Measurements from ENCODE around the gene DTX3. TPM values are rescaled to one million over a fixed set of nuclear protein-coding genes. Genes with fewer than 3 reads are reported as not detected.
"Not testable (repeated sequence)": the region's sequence is repeated elsewhere in the genome, so short reads cannot be mapped to it uniquely, and the experiment has no call there.

DTX3 gene
- total RNA-seq, 1 donor, result 22.9 TPM

DNA sequence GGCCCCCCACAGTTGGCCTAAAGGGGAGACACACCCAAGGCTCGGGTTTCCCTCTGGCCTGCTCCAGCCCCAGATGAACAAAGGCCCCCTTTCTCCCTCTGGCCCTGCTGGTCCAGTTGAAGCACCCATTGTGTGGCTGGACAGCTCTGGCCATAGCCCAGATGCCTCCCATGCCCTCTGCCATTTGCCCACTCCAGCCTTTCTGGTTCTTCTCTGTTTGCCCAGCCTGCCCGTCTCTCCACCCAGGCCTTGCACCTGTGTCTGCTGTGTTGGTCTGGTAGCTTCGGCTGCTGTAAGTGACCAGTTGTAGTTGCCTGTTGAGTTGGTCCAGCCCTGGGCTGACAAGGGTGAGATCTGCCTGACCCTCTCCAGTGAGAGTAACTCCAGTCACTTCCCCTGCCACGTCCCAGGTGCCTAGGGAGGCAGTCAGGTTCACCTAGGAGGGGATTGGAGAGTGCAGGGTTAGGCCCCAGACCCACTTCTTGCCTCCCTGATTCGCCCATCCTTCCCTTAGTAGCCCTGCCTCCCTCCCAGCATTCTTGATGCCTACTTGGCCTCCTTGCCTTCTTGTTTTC lies 25.4 kb downstream of the DTX3 start:
- no peak overlapping the region for H3K4me3 ChIP-seq (ENCODE audit: low read depth, low read length)
- DNase-seq (ENCODE audit: low read depth), result no peak
- TF ChIP-seq, protein P1, sequence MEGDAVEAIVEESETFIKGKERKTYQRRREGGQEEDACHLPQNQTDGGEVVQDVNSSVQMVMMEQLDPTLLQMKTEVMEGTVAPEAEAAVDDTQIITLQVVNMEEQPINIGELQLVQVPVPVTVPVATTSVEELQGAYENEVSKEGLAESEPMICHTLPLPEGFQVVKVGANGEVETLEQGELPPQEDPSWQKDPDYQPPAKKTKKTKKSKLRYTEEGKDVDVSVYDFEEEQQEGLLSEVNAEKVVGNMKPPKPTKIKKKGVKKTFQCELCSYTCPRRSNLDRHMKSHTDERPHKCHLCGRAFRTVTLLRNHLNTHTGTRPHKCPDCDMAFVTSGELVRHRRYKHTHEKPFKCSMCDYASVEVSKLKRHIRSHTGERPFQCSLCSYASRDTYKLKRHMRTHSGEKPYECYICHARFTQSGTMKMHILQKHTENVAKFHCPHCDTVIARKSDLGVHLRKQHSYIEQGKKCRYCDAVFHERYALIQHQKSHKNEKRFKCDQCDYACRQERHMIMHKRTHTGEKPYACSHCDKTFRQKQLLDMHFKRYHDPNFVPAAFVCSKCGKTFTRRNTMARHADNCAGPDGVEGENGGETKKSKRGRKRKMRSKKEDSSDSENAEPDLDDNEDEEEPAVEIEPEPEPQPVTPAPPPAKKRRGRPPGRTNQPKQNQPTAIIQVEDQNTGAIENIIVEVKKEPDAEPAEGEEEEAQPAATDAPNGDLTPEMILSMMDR (IDR thresholded peaks at IDR 0.05; ENCODE audit: insufficient read depth, low read depth, low read length), result no peak

DNA sequence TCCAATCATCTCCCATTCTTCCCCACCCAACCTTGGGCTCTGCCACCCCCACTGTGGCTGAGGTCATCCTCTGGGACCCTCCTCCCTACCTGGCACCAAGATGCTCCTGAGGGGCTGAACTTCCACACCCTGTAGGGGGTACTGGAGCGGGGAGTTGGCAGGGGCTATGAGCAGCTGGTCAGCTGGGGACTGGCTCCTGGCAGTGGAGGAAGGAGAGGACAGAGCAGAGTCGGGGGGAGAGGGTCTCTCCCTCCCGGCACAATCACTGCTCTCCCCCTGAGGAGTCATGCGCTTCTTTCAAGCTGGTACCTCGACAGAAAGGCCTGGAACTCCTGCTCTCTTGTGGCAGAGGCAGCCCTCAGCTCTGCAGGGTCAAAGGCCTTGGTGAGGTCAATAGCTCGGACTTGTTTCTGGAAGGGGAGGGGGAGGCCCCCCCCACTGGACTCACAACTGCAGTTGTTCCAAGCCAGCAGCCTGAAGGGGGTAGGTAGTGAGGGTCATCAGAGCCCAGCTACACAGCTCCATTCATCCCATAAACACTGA lies 26.3 kb downstream of the DTX3 start:
- no peak overlapping the region for H3K4me3 ChIP-seq (ENCODE audit: low read depth, low read length)
- TF ChIP-seq, protein P1 (IDR thresholded peaks at IDR 0.05; ENCODE audit: insufficient read depth, low read depth, low read length), result no peak
- DNase-seq (ENCODE audit: low read depth), result no peak

DNA sequence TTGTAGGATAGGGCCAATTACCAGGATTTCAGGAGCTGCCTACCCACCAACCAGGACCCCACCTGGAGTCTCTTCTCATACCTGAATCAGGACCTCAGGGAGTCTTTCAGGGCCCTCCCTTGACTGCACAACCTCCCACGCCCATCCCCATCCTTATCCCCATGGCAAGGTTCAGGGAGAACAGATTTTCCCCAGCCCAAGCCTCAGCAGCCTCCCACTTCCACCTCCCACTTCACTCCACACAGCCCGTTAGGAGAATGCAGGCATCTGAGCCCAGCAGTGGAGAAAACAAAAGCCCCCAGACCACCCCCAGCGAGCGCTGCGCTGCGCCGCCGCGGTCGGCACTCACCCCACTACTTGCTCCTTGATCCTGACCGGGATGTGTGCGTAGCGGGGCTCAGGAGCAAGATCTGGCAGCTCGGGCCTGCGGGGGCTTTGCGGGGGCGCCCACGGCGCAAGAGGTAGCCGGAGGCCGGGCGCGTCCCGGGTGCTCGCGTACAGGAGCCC lies 27.0 kb downstream of the DTX3 start:
- H3K4me3 ChIP-seq (ENCODE audit: low read depth, low read length), result no peak overlapping the region
- DNase-seq (ENCODE audit: low read depth), result no peak
- TF ChIP-seq, protein P1 (IDR thresholded peaks at IDR 0.05; ENCODE audit: insufficient read depth, low read depth, low read length), result no peak

DNA sequence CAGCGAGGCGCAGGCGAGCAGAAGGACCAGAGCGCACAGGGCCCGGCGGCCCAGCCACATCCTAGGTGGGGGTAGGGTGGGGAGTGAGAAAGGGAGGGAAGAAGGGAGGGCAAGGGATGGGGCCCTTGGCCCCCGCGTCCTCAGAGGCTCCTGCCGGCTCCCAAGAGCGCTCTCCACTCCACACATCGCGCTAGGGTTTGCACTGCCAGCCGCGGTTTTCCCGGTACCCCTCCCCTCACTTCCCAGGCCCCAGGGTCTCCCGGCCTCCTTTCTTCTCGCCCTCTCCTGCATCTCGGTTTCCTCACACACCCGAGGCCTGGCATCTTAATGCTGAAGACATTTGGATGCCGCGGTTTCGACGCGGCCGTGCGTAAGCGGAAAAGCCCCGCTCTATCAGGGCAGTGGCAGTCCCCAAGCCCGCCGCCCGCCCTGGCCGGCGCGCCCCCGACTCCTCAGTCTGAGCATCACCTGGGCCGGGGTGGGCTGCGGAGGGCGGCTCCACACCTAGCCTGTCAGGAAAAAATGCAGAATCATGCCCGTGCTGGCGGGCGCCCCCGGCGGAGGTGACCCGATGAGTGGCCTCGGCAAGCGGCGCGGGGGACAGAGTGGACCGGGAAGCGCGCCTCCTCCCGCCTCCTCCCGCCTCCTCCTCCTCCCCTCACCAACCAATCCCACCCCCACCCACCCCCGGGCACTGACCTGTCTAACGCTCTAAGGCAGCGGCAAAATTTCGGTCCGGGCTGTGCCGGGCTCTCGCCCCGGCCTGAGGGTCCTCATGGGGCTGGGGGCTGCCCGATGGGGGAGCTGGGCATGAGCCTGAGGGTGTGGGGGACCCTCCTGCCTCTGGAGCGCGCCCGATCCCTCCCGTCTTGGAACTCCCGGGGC lies 27.7 kb downstream of the DTX3 start:
- TF ChIP-seq, protein P1 (IDR thresholded peaks at IDR 0.05; ENCODE audit: insufficient read depth, low read depth, low read length), result no peak
- peak overlapping the region; percentile 60 for H3K4me3 ChIP-seq (ENCODE audit: low read depth, low read length)
- no peak for DNase-seq (ENCODE audit: low read depth)

DNA sequence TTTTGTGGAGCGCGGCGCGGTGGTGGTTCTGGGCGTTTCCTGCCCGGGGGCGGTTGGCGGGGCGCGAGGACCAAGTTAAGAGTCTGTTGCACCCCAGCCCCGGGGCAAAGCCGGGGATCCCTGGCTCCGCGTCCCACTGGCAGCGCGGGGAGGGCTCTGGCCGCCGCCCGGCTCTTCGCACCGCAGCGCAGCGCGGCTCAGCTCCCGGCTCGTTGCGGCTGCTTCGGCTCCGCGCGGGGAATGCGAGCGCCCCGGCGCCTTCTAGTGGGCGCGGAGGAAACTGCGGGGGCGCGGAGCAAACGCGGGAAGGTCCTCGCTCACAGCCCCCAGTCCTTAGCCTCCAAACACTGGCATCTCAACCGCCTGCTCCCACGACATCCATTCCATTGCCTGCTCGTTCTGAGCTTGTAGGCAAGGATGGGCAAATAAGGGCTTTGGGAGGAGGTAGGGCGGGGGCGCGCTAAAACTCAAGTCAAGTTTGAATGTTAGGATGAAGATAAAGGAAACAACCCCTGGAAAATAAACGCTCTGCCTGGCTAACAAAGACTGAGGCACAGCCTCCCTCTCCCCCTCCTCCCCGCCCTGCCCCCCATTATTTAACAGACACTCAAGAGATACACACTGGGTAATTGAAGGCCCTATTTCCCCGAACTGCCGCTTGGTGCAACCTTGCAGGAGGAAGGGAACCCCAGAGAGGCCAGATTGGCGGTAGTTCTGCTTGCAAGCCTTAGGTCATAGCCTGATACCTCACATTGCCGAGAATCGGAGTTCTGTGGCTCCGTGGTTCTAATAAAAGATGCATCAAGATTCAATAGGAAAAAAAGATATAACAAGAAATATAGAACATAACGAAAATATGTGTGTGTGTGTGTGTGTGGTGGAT lies 28.6 kb downstream of the DTX3 start, which contains the start of gene B4GALNT1:
TSS of gene B4GALNT1 (minus strand) at position 244 of the 883 bp plus-strand sequence. CDS start 1,069 bp downstream, outside the sequence.
- peak within 1 kb of the TSS; percentile 60 for H3K4me3 ChIP-seq (ENCODE audit: low read depth, low read length)
- peak; percentile 52 for DNase-seq (ENCODE audit: low read depth)
- TF ChIP-seq, protein P1 (IDR thresholded peaks at IDR 0.05; ENCODE audit: insufficient read depth, low read depth, low read length), result peak; percentile 85

DNA sequence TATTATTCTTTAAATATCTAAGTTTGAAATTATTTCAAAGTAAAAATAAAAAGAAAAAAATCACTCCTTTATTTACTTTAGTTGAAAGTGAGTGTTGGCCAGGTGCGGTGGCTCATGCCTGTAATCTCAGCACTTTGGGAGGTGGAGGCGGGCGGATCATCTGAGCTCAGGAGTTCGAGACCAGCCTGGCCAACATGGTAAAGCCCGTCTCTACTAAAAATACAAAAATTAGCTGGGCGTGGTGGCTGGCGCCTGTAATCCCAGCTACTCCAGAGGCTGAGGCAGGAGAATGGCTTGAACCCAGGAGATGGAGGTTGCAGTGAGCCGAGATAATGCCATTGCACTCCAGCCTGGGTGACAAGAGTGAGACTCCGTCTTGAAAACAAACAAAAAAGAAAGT lies 32.1 kb downstream of the DTX3 start:
- not testable (repeated sequence) for DNase-seq (ENCODE audit: low read depth); H3K4me3 ChIP-seq (ENCODE audit: low read depth, low read length)

Data from fibroblast of villous mesenchyme (primary cell).